Gastrocnemius medialis (tissue), 4 donors: ENCODE measurements around the gene ST6GALNAC3.

Experiments
- CTCF ChIP-seq, 5 experiments: fragments of 450-650 bp in 3 of 5; fragments of 200-600 bp in 2 of 5; sonication (generic) in 2 of 5; IDR thresholded peaks in 4 of 5; conservative IDR thresholded peaks in 1 of 5; 1 replicate in 4 of 5; 2 replicates in 1 of 5; pipeline ENCODE4 v1.5.1; 2016 to 2019; ENCODE audit warnings: antibody characterized with exemption in 5 of 5, mild to moderate bottlenecking in 3 of 5, moderate library complexity in 3 of 5
- POLR2A ChIP-seq, 2 donors: fragments of 450-650 bp; IDR thresholded peaks; one replicate each; pipeline ENCODE4 v1.6.1; 2017; ENCODE audit warnings: antibody characterized with exemption in 2 of 2, mild to moderate bottlenecking in 2 of 2, moderate library complexity in 2 of 2

DNA sequence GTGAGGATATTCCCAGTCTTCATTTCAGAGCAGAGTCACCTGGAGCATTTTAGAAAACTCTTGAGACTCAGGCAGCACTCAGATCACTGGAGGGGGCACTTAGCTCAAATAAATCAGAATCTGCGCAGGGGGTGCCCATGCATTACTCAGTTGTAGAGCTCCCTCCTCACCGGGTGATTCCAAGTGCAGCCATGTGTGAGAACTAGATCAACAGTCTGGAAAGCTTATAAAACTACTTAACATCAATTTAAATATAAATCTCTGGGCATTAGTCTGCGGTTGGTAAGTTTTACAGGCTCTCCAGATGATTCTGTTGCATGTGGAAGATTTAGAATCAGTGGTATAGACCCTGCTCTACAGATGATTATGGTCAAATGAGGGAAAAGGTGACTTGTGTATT, 128.6 kb downstream of the ST6GALNAC3 start:
- TF ChIP-seq CTCF (IDR thresholded peaks at IDR 0.05 in 4 of 5, conservative IDR thresholded peaks at IDR 0.05 in 1 of 5) (no peak), POLR2A (IDR thresholded peaks at IDR 0.05) (no peak)
